ENCODE measurements around the gene SEPTIN1.
A peak's percentile ranks its signal among the peaks of the same experiment; 100 is the strongest.

Gene SEPTIN1

GRCh38 chr16:30378236-30379157, 3.9 kb downstream of the SEPTIN1 start (continued):
- peak; percentile 87 for TF ChIP-seq ZBTB11 (tag by site-specific recombination; conservative IDR thresholded peaks at IDR 0.05; ENCODE audit: low read depth)
- no peak for TF ChIP-seq ZNF16 (tag by site-specific recombination; IDR thresholded peaks at IDR 0.05; ENCODE audit: low read depth)
- no peak for TF ChIP-seq ATF2 (tag by site-specific recombination; IDR thresholded peaks at IDR 0.05; ENCODE audit: low read depth)
- TF ChIP-seq ZSCAN23 (tag by site-specific recombination; IDR thresholded peaks at IDR 0.05): 0 out of 2 replicates have a peak, but pooled peaks have one; percentile 82
- TF ChIP-seq ZNF624 (tag by site-specific recombination; IDR thresholded peaks at IDR 0.05): no peak
- TF ChIP-seq ZNF580 (tag by site-specific recombination; IDR thresholded peaks at IDR 0.05): peak; percentile 83
- peak; percentile 89 for TF ChIP-seq ZNF501 (tag by site-specific recombination; IDR thresholded peaks at IDR 0.05)
- no peak for TF ChIP-seq ZNF416 (tag by site-specific recombination; IDR thresholded peaks at IDR 0.05)
- TF ChIP-seq KLF9 (tag by site-specific recombination; IDR thresholded peaks at IDR 0.05; ENCODE audit: low read depth): peak; percentile 96
- TF ChIP-seq ZNF510 (tag by site-specific recombination; IDR thresholded peaks at IDR 0.05; ENCODE audit: insufficient replicate concordance): no peak
- TF ChIP-seq ZNF391 (tag by site-specific recombination; IDR thresholded peaks at IDR 0.05; ENCODE audit: borderline replicate concordance, low read depth): peak; percentile 89; the same call in 1 of the 2 replicates
- TF ChIP-seq REST (tag by site-specific recombination; IDR thresholded peaks at IDR 0.05): no peak; the same call in 1 of the 2 replicates
- no peak for TF ChIP-seq ZNF19 (tag by site-specific recombination; IDR thresholded peaks at IDR 0.05; ENCODE audit: low read depth)
- TF ChIP-seq ZNF785 (tag by site-specific recombination; IDR thresholded peaks at IDR 0.05): 0 out of 2 replicates have a peak, but pooled peaks have one; percentile 45
- TF ChIP-seq ZFP3 (tag by site-specific recombination; IDR thresholded peaks at IDR 0.05; ENCODE audit: low read depth): no peak
- TF ChIP-seq ZNF621 (tag by site-specific recombination; IDR thresholded peaks at IDR 0.05): no peak
- TF ChIP-seq ZBTB1 (tag by site-specific recombination; IDR thresholded peaks at IDR 0.05): no peak
- no peak for TF ChIP-seq ZNF37A (tag by site-specific recombination; IDR thresholded peaks at IDR 0.05)
- TF ChIP-seq EGR2 (tag by site-specific recombination; IDR thresholded peaks at IDR 0.05; ENCODE audit: low read depth): peak; percentile 2; the same call in 1 of the 2 replicates
- TF ChIP-seq ZNF670 (tag by site-specific recombination; IDR thresholded peaks at IDR 0.05; ENCODE audit: low read depth): no peak
- TF ChIP-seq ZFP41 (tag by site-specific recombination; IDR thresholded peaks at IDR 0.05; ENCODE audit: borderline replicate concordance): no peak
- TF ChIP-seq ZNF148 (tag by site-specific recombination; IDR thresholded peaks at IDR 0.05; ENCODE audit: borderline replicate concordance): no peak
- TF ChIP-seq GLI2 (tag by site-specific recombination; IDR thresholded peaks at IDR 0.05; ENCODE audit: borderline replicate concordance, low read depth): no peak
- TF ChIP-seq ZNF335 (tag by site-specific recombination; conservative IDR thresholded peaks at IDR 0.05): peak; percentile 98
- no peak for TF ChIP-seq SCRT2 (tag by site-specific recombination; IDR thresholded peaks at IDR 0.05)
- no peak for TF ChIP-seq ZFP69B (tag by site-specific recombination; IDR thresholded peaks at IDR 0.05)
- peak; percentile 93 for TF ChIP-seq KLF16 (tag by site-specific recombination; IDR thresholded peaks at IDR 0.05)

All from HEK293 (cell line).